SIG-M5 treated with dmso at 0.1 percent for 504 hours (cell line): ENCODE measurements around the gene POTEF.
"Not testable (repeated sequence)": the region's sequence is repeated elsewhere in the genome, so short reads cannot be mapped to it uniquely, and the experiment has no call there.

ENCODE experiments used
- DNase-seq: peaks from one replicate; lab custom pipeline; 2025; ENCODE audit not compliant: unreplicated experiment; lab: John Stamatoyannopoulos, UW

POTEF gene

DNA sequence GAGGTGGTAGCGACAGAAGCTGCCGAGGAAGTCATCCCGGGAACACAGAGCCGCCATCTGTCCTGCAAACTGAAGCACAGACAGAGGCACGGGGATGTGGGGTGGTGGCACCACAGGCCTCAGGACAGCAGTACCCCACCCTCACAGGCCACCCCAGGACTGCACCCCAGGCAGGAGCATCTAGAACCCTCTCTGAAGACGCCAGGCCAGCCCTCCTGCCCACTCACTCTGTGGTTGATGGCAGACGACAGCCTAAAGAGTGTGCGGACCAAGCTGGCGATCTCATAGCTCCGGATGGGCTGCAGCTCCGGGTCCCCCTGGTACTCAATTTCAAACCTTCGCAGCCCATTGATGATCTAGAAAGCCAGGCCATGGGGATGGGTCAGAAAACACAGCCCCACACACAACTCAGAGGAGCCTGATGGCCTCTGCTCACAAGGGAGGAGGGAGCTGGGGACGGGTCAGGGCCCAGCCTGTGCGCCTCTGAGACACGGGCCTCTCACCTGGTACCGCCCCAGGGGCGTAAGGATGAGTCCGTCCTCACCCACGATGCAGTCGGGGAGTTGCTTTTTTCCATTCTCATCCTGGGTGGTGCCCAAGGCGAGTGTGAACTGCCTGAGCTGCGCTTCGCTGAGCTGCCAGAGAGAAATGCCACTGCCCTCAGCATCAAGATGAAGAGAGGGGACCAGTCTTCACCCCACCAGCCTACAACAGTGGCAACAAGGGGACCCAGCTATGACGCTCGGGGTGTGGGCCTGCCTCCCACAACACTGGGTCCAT, 24.0 kb upstream of the POTEF start:
- DNase-seq: no peak

DNA sequence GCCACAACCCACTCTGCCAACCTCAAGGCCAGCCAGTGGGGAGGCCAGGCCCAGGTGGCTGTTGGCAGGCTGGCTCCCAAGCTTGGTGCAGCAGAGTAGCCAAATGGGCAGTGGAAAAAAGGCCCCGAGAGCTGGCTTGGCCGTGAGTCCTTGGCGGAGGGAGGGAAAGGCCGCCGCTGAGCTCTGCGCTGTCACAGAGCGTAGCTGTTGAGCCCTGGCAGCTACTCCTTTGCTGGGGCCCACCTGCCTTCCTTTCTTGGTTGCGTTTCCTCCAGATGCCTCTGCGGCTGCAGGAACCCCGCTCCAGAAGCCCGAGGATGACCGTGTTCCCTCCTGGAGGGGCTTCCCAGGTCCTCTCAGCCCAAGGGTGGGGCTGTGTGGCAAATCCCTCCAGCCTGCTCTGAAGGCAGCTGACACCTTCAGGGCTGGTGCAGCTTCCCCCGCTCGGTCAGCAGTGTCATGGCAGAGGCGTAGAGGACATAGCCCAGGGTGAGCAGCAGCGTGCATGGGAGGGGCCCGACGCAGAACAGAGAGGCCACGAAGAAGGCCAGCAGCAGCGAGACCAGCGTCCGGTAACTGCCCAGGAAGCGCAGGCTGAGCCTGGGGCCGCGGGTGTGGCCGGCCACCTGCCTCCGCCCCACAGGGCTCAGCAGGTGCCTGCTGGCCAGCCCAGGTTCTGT, 23.3 kb upstream of the POTEF start:
- DNase-seq: not testable (repeated sequence)

DNA sequence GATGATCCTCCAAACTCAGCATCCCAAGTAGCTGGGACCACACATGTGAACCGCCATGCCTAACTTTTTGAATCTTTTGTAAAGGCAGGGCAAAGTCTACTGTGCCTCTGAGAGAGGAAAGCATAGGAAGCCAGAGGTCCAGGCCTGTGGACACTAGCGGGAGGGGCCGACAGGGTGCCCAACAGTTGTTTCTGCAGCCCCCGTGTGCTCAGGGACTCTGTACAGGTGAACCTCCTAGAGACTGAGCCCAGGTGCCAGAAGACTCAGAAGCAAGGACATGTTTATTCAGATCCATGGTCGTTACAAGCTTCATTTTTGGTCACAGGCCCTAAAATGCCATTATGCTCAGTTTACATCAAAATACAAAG, 22.1 kb upstream of the POTEF start:
- not testable (repeated sequence) for DNase-seq

DNA sequence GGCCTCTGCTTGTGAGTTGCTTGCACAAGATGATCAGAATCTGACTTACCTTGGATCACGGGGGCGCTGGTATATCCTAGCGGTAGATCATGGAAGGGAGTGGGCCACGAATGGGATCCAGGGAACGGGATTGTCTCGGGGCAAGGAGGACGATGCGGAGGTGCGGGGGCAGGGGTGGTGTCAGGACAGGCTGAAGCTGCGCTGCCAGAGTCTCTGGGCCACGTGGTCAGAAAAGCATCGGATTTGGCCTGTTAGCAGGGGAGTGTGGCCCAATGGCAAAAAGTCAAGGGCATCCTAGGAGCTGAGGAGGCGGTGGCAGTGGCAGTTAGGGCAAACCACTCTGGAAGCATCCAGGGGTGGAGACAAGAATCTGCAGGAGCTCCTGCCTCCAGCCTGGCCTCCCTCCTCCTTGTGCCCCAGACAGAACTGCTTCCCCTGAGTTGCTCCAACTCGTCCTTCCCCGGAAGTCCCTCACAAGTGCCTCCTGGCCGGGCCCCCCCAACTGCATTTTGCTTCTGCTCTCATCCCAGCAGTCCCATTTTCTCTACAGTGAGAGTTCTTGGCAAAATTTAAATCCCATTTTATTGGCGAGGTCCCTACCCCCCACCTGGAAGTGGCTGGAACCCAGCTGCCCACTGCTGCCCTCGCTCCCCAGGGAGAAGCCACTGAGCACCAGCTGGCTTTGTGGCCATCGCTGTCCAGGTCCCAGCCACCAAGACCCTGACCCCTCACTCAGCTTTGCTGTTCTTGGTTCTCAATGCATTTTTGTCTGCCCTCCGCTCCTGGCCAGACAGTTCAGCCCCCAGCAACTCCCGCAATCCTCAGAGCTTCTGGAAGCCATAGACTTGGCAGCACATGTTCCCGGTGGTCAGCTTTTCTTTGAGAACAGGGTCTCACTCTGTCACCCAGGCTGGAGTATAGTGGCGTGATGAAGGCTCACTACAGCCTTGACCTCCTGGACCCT, 21.4 kb upstream of the POTEF start:
- no peak for DNase-seq

DNA sequence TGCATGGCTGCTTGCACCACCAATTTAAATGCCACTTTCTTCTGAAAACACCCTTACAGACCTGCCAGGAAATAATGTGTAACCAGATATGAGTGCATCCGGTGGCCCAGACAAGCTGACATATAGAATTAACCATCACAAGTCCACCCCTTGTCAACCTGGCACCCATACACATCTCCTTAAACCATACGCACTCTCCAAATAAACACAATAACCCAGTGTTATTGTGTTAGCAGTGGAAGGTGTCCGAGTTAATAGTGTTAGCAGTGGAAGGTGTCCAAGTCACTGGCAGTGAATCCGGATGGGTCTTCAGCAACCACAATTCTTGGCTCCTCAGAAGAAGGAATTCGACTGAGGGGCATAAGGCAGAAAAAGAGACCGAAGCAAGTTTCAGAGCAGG, 19.5 kb upstream of the POTEF start:
- not testable (repeated sequence) for DNase-seq

DNA sequence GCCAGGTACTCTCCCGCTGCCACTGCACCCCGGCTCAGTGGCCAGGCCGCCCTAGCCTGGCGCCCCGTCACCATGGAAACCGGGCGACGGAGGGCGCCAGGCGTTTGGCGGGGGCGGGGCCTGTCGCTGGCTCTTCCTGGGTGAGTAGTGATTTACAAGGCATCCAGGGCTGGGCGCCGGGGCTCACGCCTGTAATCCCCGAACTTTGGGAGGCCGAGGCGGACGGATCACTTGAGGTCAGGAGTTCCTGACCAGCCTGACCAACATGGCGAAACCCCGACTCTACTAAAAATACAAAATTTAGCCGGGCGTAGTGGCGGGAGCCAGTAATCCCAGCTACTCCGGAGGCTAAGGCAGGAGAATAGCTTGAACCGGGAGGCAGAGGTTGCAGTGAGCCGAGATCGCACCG, 16.0 kb upstream of the POTEF start, which contains the start of gene CCDC74B:
Gene CCDC74B (minus strand): TSS at position 107 of the 409 bp plus-strand sequence. CDS start 116 bp downstream, outside the sequence.
- not testable (repeated sequence) for DNase-seq

DNA sequence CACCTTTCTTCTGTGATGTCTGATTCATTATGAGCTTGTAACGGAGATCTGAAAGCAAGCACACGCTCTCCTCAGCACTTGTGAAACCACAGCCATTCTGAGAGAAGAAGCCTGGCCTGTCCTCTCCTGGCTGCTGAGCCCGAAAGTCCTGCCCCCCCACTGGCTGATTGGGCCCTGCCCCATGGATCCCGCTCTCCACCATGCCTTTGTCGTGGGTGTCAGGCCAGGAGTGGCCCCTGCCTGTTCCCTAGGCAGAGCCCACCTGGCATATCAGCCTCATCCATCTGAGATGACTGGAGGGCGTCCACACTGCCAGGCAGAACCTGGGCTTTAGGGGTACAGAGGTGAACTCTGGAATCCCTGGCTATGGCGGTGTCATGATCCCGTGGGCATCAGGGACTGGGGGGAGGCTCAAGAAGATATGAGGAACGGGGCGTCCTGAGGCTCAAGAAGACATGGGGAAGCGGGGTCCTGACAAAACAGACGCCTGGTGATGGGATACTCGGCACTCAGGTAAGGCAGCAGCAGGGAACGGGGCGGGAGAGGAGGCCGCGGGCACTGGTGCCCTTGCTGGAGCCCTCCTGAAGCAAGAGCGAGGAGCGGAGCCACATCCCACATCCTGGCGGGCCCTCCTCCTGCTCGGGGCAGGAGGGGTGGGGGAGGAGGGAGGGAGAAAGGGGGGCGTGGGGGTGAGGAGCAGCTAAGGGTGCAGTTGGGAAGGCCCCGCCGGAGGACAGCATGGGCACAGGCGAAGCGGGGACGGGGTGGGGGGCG, 14.4 kb upstream of the POTEF start:
- DNase-seq: not testable (repeated sequence)

DNA sequence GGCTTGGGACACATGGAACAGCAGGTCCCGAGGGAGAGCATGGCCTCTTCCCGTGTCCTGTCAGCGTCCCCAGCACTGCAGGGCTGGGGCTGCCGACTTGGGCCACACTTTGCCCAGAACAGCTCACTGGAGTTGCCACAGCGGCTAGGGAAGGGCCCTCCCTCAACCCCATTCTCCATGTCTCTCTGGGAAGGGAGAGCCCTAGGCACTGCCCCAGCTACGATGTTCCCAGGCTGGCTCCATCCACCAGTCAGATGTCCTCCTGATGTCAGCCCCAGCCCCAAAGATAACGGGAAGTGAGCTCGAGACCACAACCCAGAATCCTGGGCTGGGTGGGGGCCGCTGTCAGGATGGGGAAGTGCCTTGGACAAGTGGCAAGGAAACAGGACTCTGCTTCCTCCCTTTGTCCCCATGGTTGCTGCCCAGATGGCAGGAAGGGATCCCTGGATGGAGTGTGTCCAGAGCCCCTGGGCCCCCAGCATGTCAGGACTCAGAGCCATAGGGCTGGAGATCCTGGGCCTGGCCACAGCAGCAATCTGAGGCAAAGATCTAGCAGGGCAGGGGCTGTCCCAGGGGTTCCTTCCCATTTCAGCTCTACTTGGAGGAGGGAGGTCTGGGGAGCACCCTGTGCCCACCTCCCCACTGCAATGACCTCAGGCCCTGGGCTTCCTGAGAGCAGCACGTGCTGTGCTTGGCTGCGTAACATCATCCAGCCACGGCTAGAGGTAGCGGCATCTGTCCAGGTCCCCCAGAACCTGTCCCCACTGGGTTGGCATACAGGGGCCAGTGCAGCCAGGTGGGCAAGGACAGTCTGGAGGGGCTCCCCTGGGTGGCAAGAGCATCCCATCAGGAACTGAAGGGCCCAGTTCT, 13.6 kb upstream of the POTEF start:
- DNase-seq: not testable (repeated sequence)

DNA sequence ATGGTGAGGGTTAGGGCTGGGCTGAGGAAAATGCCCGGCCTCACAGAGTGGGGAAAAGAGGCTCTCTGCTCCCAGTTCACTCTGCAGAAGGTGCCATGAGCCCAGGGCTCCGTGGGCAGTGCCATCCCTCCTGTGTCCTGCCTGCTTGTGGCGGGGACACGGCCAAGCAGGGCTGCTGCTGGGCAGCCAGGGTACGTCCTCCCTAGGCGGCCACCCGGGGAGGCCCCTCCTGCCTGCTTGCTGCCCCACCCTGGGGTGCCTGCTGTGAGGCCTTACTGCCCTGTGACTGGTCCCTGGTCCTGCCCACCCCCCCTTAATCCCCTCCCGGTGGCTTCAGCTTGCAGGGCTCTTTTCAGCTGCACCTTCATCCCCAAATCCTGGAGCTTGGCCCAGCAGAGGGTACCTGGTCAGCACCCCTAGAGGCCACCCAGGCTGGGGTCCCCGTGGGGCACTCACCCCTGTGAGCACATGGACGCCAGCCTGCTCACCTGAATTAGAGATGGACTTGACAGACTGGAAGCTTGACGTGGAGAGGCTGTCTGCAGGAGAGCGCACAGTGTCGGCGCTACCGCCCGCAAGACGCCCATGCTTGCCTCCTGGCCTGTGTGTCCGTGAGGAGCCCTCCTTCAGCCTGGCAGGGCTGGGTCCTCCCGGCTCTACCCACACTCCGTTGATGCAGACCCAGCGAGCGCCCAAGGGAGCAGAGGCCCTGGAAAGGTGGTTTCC, 12.8 kb upstream of the POTEF start:
- not testable (repeated sequence) for DNase-seq

DNA sequence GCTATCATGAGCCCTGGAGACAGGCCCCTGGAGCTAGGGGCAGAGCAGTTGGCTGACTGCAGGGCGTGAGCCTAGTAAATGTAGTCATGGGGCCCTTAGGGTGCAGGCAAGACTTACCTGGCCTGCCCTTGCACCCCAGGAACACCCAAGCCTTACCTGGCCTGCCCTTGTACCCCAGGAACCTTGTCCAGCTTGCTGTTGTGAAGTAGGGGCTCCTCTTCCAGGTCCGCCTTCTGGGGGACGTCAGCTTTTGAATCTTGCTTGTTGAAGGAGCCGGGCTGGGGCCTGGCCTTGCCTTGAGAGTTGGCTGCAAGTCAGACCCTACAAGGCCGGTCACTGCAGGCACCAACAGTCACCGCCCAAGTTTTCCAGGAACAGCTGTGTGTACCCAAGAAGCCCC, 12.0 kb upstream of the POTEF start:
- not testable (repeated sequence) for DNase-seq

DNA sequence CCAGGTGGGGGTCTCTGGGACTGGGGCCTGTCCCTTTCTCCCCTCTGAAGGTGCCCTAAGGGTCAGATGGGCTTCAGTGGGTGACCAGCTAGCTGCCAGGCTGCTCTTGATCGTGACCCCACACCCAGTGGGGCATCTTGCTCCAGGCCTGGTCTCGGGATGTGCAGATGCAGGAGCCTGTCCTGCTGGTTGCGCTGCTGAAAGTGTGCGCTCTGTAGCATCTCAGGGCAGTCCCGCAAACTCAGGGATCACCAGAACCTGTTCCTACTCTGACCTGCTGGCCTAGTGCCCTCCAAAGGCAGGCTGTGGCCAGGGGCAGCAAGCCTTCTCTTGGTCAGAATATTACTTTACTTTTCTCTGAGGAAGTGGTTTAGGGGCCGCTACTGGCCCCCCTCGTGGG, 11.5 kb upstream of the POTEF start:
- DNase-seq: not testable (repeated sequence)

DNA sequence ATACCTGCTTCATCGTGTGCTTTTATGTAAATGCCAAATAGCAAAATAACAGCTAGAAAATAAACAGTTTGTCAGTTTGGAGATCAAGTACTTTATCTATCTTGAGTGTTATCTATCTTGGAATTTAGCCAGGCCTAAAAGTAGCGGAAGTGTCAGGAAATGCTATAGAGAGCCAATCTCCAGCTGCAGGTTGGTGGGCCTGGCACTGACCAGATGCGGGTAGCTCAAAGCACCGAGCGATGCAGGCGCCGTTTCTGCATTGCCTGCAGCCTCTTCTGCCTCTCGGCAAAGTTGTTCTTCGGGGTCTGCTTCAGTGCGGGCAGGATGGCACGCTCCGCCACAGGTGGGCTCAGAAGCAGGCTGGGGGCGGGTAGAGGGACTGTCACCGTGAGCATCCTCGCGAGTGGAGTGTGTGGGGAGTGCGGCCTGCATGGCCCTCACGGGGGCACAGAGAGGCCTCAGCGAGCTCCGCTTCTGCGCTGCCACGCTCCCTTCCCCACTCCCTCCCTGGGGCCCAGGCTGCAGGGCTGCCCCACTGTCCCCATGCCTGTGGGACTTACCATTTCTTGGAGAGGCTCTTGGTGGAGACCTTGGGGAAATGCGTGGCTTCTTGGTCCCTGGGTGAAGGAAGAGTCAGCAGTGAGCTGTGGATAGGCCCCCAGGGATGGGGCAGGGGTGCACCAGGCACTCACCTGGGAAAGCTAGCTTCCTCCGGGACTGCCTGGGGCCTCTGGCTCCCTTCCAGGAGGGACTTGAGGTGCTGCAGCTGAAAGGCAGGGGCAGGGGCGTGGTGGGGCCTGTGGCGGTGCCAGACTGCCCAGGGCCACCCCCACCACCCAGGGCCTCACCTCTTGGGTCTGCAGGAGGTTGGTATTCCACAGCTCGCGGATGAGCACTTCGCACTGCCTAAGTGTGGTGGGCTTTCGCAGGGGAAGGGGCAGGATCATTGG, 10.6 kb upstream of the POTEF start:
- not testable (repeated sequence) for DNase-seq

DNA sequence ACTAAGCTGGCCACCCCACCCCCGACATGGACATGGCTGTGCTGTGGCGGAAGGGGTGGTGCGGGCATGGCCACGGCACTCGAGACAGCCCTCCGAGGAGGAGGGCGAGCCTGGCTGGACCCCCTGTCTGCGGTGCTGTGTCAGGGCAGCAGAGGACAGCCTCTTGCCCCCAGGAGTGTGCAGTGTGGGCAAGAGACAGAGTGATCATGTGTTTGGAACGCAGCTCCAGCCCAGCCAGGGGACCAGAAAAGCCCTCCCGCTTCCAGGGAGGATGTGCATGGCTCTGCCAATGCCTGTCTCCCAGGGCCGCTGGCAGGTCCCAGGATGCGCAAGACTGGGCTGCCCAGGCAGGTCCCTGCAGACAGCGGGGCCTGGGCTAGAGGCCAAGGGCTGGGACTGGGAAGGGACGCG, 9.8 kb upstream of the POTEF start:
- DNase-seq: not testable (repeated sequence)

DNA sequence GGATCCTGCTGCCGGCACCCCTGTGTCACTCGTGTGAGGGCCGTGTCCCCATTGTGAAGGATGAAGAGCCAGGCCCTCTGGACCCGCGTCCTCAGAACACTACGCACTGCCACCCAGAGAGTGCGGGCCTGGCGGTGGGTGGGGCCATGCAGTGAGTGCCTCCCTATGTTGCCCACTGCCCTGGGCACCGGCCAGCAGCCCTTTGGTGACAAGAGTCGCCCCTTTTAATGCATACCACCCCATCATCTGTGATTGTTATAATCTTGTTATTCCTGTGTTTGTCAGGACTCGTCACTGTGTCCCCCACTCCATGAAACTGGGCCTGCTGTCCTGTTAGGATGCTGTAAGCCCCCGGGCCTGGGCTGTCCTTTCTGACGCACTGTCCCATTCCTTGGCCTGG, 9.3 kb upstream of the POTEF start:
- DNase-seq: not testable (repeated sequence)

DNA sequence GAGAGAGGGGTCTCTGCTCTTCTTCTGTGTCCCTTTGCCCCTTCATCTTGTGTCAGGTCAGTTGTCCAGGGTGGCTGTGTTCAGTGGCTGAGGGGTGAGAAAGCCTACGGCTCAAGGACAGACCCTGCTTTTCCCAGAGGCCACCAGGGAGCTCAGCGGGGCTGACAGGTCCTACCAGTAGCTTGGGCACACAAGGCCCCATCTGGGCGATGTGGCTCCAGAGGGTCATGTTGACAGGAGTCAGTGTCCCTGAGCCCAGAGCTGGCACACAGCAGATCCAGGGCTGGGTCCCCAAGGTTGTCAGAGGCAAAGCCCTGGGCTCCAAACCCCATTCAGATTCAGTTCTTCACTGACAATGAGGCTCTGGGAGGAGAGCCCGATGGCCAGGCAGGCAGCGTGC, 8.1 kb upstream of the POTEF start:
- DNase-seq: not testable (repeated sequence)

DNA sequence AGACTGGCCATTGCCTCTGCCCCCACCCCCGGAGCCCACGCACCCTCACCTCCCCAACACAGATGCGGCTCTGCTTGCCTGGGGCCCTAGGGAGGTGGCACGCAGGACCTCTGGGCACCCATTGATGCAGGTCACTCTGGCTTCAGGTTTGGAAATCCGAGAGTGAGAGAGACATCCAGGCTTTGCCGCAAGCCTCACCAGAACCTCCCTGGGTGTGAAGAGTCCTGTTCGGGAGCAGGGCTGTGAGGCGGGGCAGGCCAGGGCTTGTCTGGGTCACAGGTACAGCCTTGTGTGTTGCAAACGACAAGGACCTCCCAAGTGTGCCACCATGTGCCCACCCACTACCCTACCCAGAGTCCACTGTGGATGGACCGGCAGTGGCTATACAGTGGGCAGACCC, 7.5 kb upstream of the POTEF start:
- not testable (repeated sequence) for DNase-seq

DNA sequence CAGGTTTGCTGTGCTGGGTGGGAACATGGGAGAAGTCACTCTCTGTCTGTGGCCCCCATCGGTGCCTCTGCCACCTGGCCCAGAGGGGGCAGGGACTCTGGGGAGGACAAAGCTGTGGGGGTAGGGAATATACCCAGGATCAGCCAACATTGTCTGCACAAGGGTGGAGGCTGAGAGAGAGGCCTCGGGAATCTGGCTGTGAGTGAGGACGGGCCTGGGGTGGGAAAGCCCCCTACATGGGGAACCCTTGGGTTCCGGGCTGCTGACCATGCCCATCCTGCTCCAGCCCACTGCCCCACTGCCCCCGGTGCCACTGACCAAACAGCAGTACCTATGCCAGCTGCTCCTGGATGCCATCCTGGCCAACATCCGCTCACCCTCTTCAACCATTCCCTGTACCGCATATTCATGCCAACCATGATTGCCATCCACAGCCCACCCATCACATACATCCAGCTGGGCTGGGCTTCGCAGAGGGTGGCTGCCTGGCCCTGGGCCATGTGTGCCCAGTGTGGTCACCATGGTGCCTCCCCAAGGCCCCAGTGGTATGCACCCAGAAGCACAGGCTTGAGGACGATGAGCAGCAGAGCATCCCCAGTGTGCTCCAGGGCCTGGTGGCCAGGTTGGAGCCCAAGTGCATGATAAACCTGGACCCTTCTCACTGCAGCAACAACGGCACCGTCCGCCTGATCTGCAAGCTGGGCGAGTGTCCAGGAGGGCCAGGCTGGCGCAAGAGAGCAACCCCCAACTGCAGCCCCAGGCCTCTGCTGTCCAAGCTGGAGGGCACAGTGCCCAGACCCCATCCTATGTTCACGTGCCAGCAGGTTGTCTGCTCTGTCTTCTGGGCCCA, 6.9 kb upstream of the POTEF start:
- DNase-seq: no peak
